ENCODE measurements around the gene HPS3.

DNA sequence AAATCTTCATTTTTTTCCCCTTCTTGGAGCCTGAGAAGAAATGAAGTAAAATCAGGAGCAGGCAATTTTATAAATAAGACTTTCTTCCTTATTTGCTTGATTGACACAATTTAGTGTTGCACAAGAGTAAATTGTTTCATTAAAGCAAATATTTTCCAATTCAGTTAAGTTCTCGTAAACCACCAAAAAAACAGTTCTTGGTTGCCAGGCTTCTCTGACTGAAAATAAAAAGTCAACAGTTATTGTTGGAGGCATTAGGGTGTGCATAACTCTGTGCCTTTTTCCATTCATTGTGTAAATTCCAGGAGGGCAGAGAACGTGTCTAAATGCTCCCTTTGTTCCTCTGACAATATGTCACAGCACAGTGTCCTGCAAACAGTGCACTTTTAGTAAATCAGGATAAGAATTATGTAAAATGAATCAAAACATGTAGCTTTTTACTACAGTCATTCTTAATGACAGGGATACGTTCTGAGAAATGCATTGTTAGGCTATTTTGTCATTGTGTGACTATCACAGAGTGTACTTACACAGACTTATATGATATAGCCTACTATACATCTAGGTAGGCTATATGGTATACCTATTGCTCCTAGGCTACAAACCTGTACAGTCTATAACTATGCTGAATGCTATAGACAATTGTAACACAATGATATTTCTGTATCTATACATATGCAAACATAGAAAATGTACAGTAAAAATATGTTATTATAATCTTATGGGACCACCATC lies 92.5 kb downstream of the HPS3 start, which contains the start of gene CP:
- no peak for TF ChIP-seq POLR2A (IDR thresholded peaks at IDR 0.05; ENCODE audit: extremely low read depth, insufficient read length)
- TF ChIP-seq, protein P1, sequence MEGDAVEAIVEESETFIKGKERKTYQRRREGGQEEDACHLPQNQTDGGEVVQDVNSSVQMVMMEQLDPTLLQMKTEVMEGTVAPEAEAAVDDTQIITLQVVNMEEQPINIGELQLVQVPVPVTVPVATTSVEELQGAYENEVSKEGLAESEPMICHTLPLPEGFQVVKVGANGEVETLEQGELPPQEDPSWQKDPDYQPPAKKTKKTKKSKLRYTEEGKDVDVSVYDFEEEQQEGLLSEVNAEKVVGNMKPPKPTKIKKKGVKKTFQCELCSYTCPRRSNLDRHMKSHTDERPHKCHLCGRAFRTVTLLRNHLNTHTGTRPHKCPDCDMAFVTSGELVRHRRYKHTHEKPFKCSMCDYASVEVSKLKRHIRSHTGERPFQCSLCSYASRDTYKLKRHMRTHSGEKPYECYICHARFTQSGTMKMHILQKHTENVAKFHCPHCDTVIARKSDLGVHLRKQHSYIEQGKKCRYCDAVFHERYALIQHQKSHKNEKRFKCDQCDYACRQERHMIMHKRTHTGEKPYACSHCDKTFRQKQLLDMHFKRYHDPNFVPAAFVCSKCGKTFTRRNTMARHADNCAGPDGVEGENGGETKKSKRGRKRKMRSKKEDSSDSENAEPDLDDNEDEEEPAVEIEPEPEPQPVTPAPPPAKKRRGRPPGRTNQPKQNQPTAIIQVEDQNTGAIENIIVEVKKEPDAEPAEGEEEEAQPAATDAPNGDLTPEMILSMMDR (IDR thresholded peaks at IDR 0.05; ENCODE audit: low read depth, low read length): no peak
- TF ChIP-seq, protein P2, sequence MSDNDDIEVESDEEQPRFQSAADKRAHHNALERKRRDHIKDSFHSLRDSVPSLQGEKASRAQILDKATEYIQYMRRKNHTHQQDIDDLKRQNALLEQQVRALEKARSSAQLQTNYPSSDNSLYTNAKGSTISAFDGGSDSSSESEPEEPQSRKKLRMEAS (IDR thresholded peaks at IDR 0.05; ENCODE audit: low read depth, low read length): no peak
- TF ChIP-seq MYC (IDR thresholded peaks at IDR 0.05; ENCODE audit: low read depth, low read length): no peak
